IMR-90 (cell line): ENCODE results near the gene MCF2L2. TPM values are rescaled to one million over a fixed set of nuclear protein-coding genes. Genes with fewer than 3 reads are reported as not detected.

Source experiments
- ATAC-seq: fragments of 200-7000 bp; cut with Tn5 transposase; 2 replicates; pipeline ENCODE4 v1.9.1; 2020; ENCODE audit warnings: low read depth, mild to moderate bottlenecking, moderate library complexity
- BruUV-seq: library from RNA; stranded (reverse); fragments of 400-500 nt; replicated peaks from 2 replicates; lab custom pipeline; 2021; lab: Mats Ljungman, UMichigan
- CTCF ChIA-PET: fragments of 300-600 bp; formaldehyde crosslinking; extraction: SDS; loops from one replicate; lab custom pipeline; 2021; ENCODE audit warnings: antibody characterized with exemption; lab: Yijun Ruan, JAX
- POLR2A ChIA-PET: fragments of 300-600 bp; sonication (Branson Sonifier 250); formaldehyde crosslinking; loops from one replicate; lab custom pipeline; 2022; ENCODE audit warnings: antibody characterized with exemption; ENCODE audit not compliant: unreplicated experiment; lab: Charles Lee
- DNase-seq: peaks from one replicate; pipeline ENCODE4 v3.0.0; 2013
- H2AFZ ChIP-seq: replicated peaks from 2 replicates; pipeline ENCODE3; 2013; ENCODE audit warnings: low read length, mild to moderate bottlenecking; ENCODE audit not compliant: poor library complexity
- H2AK5ac ChIP-seq: 2 replicates; pipeline ENCODE4 v1.6.1; 2013; ENCODE audit warnings: low read depth, low read length, inconsistent platforms
- H2AK9ac ChIP-seq: replicated peaks from 2 replicates; pipeline ENCODE3; 2013; ENCODE audit warnings: mild to moderate bottlenecking, low read depth, low read length, moderate library complexity; ENCODE audit not compliant: poor library complexity
- H2BK120ac ChIP-seq: 2 replicates; pipeline ENCODE4 v1.6.1; 2013; ENCODE audit warnings: low read depth, low read length, inconsistent platforms
- H2BK15ac ChIP-seq: 3 replicates; pipeline ENCODE4 v1.6.1; 2013; ENCODE audit warnings: low read depth, low read length, inconsistent platforms
- H2BK20ac ChIP-seq: 2 replicates; pipeline ENCODE4 v1.6.1; 2013; ENCODE audit warnings: low read depth, mild to moderate bottlenecking, inconsistent platforms, low read length, moderate library complexity
- H2BK5ac ChIP-seq: 2 replicates; pipeline ENCODE4 v1.6.1; 2013; ENCODE audit warnings: mild to moderate bottlenecking, low read depth, low read length, inconsistent platforms; ENCODE audit not compliant: poor library complexity, severe bottlenecking
- H3K14ac ChIP-seq: replicated peaks from 2 replicates; pipeline ENCODE4 v1.6.1; 2013; ENCODE audit warnings: low read depth, low read length, inconsistent platforms
- H3K18ac ChIP-seq: 2 replicates; pipeline ENCODE4 v1.6.1; 2013; ENCODE audit warnings: low read depth, low read length, control low read depth
- H3K23ac ChIP-seq: 2 replicates; pipeline ENCODE4 v1.6.1; 2013; ENCODE audit warnings: low read depth, low read length, inconsistent platforms
- H3K27ac ChIP-seq: 2 replicates; pipeline ENCODE4 v1.5.1; 2013; ENCODE audit warnings: mild to moderate bottlenecking, control low read depth, low read length; ENCODE audit not compliant: insufficient read depth
- H3K27me3 ChIP-seq: 2 replicates; pipeline ENCODE4 v1.6.1; 2013; ENCODE audit warnings: low read length; ENCODE audit not compliant: control insufficient read depth, insufficient read depth
- H3K36me3 ChIP-seq: 2 replicates; pipeline ENCODE4 v1.6.1; 2013; ENCODE audit warnings: low read length, mixed read lengths; ENCODE audit not compliant: control insufficient read depth, insufficient read depth
- H3K4ac ChIP-seq: 2 replicates; pipeline ENCODE4 v1.6.1; 2013; ENCODE audit warnings: low read depth, low read length, inconsistent platforms
- H3K4me1 ChIP-seq: 2 replicates; pipeline ENCODE4 v1.6.1; 2013; ENCODE audit warnings: low read length, mixed read lengths; ENCODE audit not compliant: control insufficient read depth, insufficient read depth
- H3K4me2 ChIP-seq: 2 replicates; pipeline ENCODE4 v1.6.1; 2013; ENCODE audit warnings: low read depth, mild to moderate bottlenecking, control low read depth, low read length, moderate library complexity
- H3K4me3 ChIP-seq: 2 replicates; pipeline ENCODE4 v1.5.1; 2013; ENCODE audit warnings: low read depth, mild to moderate bottlenecking, control low read depth, low read length, moderate library complexity; ENCODE audit not compliant: insufficient read depth
- H3K56ac ChIP-seq: 2 replicates; pipeline ENCODE4 v1.6.1; 2013; ENCODE audit warnings: low read length, inconsistent platforms; ENCODE audit not compliant: insufficient read depth; ENCODE audit errors: extremely low read depth
- H3K79me1 ChIP-seq, 2 experiments: 2 replicates each; pipeline ENCODE4 v1.6.1; 2013; ENCODE audit warnings: low read length in 2 of 2, inconsistent platforms in 1 of 2, low read depth in 1 of 2
- H3K9ac ChIP-seq: 2 replicates; pipeline ENCODE4 v1.6.1; 2013; ENCODE audit warnings: low read depth, low read length, control low read depth
- H3K9me1 ChIP-seq: 2 replicates; pipeline ENCODE4 v1.6.1; 2013; ENCODE audit warnings: low read length, inconsistent platforms; ENCODE audit not compliant: insufficient read depth
- H3K9me3 ChIP-seq: 2 replicates; pipeline ENCODE4 v1.6.1; 2013; ENCODE audit warnings: low read length; ENCODE audit not compliant: control insufficient read depth, insufficient read depth
- H4K20me1 ChIP-seq: 2 replicates; pipeline ENCODE4 v1.6.1; 2013; ENCODE audit warnings: low read length, inconsistent platforms; ENCODE audit not compliant: insufficient read depth
- H4K5ac ChIP-seq: 2 replicates; pipeline ENCODE4 v1.6.1; 2013; ENCODE audit warnings: mild to moderate bottlenecking, low read depth, low read length, control low read depth
- H4K8ac ChIP-seq, 2 experiments: 2 replicates each; pipeline ENCODE4 v1.6.1; 2013; ENCODE audit warnings: low read depth in 2 of 2, low read length in 2 of 2, control low read depth in 1 of 2, inconsistent platforms in 1 of 2
- H4K91ac ChIP-seq: 2 replicates; pipeline ENCODE4 v1.6.1; 2013; ENCODE audit warnings: low read depth, low read length, inconsistent platforms; ENCODE audit not compliant: insufficient read depth
- FOS ChIP-seq: fragments of 150-350 bp; IDR thresholded peaks from 2 replicates; pipeline ENCODE4 v1.6.1; 2016; ENCODE audit warnings: low read depth, low read length
- POLR2A ChIP-seq: IDR thresholded peaks from 2 replicates; pipeline ENCODE4 v1.6.1; 2012; ENCODE audit warnings: mild to moderate bottlenecking, low read depth, low read length
- USF2 ChIP-seq: fragments of 150-350 bp; IDR thresholded peaks from 2 replicates; pipeline ENCODE4 v1.6.1; 2017; ENCODE audit warnings: mild to moderate bottlenecking, antibody characterized with exemption, low read length, low read depth
- WGBS, 2 experiments: methylation state at CpG; one replicate each; pipeline versions ENCODE4 v1.1.5 to v1.1.7; 2013; ENCODE audit warnings: missing lambda C conversion rate in 2 of 2; ENCODE audit not compliant: insufficient read length in 1 of 2; ENCODE audit errors: extremely low coverage in 2 of 2; 5-methylcytosine and 5-hydroxymethylcytosine counted together
- dilution Hi-C: fragments of 300-500 bp; cut with HindIII; formaldehyde crosslinking; loops from one replicate; pipeline ENCODE4 v1.14.3; 2018; ENCODE audit warnings: low sequenced_read_pairs; ENCODE audit not compliant: unreplicated experiment
- in situ Hi-C: fragments of 300-500 bp; cut with MboI; formaldehyde crosslinking; loops from 3 replicates; pipeline ENCODE4 v1.14.3; 2019; ENCODE audit warnings: low sequenced_read_pairs, inconsistent platforms, mixed read lengths
- intact Hi-C: fragments of 100-400 bp; cut with micrococcal nuclease; formaldehyde crosslinking; loops from 2 replicates; pipeline ENCODE4 v1.10.0; 2022
- polyA plus RNA-seq, 3 experiments: library from polyadenylated mRNA; depleted of rRNA; stranded (reverse); fragments of >200 nt; gene quantifications; 2 replicates each; pipeline ENCODE4 v1.2.3, GENCODE V29; 2012; ENCODE audit warnings: low replicate concordance in 1 of 3
- total RNA-seq: library from RNA; depleted of rRNA; stranded (reverse); fragments of >200 nt; gene quantifications from 2 replicates; pipeline ENCODE4 v1.2.3, GENCODE V29; 2012
- TF ChIP-seq, protein P1 (sequence below): fragments of 150-350 bp; IDR thresholded peaks from 2 replicates; pipeline ENCODE4 v1.6.1; 2016; ENCODE audit warnings: low read depth, mild to moderate bottlenecking, low read length, moderate library complexity, borderline replicate concordance

MCF2L2 gene
- total and polyA plus RNA-seq, 2 of the 4 experiments (the other 2 are of a cell fraction), result under 0.01 TPM; not detected in 1

GRCh38 chr3:183438735-183439134 is 10.3 kb upstream of the MCF2L2 start:
- peaks cover 6% of the 10 kb centered on the region for H3K9me3 ChIP-seq
- no TSS peak for BruUV-seq
- CTCF ChIA-PET, result no interaction called here
- H3K14ac ChIP-seq, result no peak overlapping the region
- no peak overlapping the region for H2BK5ac ChIP-seq
- H3K18ac ChIP-seq, result no peak overlapping the region
- H2AFZ ChIP-seq, result no peak overlapping the region
- POLR2A ChIA-PET, result no interaction called here
- H3K27me3 ChIP-seq, result peaks cover 37% of the 10 kb centered on the region
- no peaks in the 10 kb centered on the region for H3K9me1 ChIP-seq
- in situ Hi-C loops (no loop called here), intact Hi-C loops (no loop called here), dilution Hi-C loops (no loop called here)
- H3K36me3 ChIP-seq, result no peaks in the 10 kb centered on the region
- H3K27ac ChIP-seq, result no peak overlapping the region
- no peak overlapping the region for H2AK9ac ChIP-seq
- H3K56ac ChIP-seq, result no peak overlapping the region
- TF ChIP-seq POLR2A (no peak), USF2 (no peak), FOS (no peak)
- TF ChIP-seq, protein P1, sequence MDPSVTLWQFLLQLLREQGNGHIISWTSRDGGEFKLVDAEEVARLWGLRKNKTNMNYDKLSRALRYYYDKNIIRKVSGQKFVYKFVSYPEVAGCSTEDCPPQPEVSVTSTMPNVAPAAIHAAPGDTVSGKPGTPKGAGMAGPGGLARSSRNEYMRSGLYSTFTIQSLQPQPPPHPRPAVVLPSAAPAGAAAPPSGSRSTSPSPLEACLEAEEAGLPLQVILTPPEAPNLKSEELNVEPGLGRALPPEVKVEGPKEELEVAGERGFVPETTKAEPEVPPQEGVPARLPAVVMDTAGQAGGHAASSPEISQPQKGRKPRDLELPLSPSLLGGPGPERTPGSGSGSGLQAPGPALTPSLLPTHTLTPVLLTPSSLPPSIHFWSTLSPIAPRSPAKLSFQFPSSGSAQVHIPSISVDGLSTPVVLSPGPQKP, result no peak
- no peak for DNase-seq
- no peak overlapping the region for H2AK5ac ChIP-seq
- H4K91ac ChIP-seq, result no peak overlapping the region
- H3K4me2 ChIP-seq, result no peak overlapping the region
- 80% methylated on average over 1 of the region's 1 CpG; no CpG with 5 or more reads in 1 of the 2 experiments for WGBS, 2 experiments
- no peaks in the 10 kb centered on the region for H3K79me1 ChIP-seq
- H2BK120ac ChIP-seq, result no peak overlapping the region
- H4K5ac ChIP-seq, result no peak overlapping the region
- no peak overlapping the region for H3K4me3 ChIP-seq
- no peak for ATAC-seq
- no peak overlapping the region for H2BK20ac ChIP-seq
- H3K23ac ChIP-seq, result no peak overlapping the region
- no peak overlapping the region for H4K8ac ChIP-seq
- no peaks in the 10 kb centered on the region for H4K20me1 ChIP-seq
- no peak overlapping the region for H2BK15ac ChIP-seq
- no peak overlapping the region for H3K9ac ChIP-seq
- H3K4me1 ChIP-seq, result no peaks in the 10 kb centered on the region
- no peak overlapping the region for H3K4ac ChIP-seq
